Transverse colon (tissue), 4 donors: ENCODE data around the gene LUC7L2.

ENCODE experiments used
- EP300 ChIP-seq: sonication (generic); formaldehyde crosslinking; IDR thresholded peaks from one replicate; pipeline ENCODE4 v1.6.1; 2017; ENCODE audit warnings: antibody characterized with exemption, low read depth
- POLR2A ChIP-seq: fragments of 450-650 bp; IDR thresholded peaks from one replicate; pipeline ENCODE4 v1.6.1; 2016; ENCODE audit warnings: antibody characterized with exemption, mild to moderate bottlenecking, moderate library complexity
- POLR2AphosphoS5 ChIP-seq, 3 donors: sonication (generic); formaldehyde crosslinking; IDR thresholded peaks; one replicate each; pipeline ENCODE4 v1.6.1; 2016; ENCODE audit warnings: antibody characterized with exemption in 3 of 3
- TF ChIP-seq, protein P1 (sequence below), 5 experiments: fragments of 200-600 bp in 3 of 5; fragments of 450-650 bp in 2 of 5; sonication (generic) in 3 of 5; IDR thresholded peaks; 1 replicate in 2 of 5; 2 replicates in 3 of 5; pipeline ENCODE4 v1.5.1; 2016 to 2017; ENCODE audit warnings: antibody characterized with exemption in 5 of 5, inconsistent platforms in 3 of 5, mild to moderate bottlenecking in 2 of 5, moderate library complexity in 1 of 5

DNA sequence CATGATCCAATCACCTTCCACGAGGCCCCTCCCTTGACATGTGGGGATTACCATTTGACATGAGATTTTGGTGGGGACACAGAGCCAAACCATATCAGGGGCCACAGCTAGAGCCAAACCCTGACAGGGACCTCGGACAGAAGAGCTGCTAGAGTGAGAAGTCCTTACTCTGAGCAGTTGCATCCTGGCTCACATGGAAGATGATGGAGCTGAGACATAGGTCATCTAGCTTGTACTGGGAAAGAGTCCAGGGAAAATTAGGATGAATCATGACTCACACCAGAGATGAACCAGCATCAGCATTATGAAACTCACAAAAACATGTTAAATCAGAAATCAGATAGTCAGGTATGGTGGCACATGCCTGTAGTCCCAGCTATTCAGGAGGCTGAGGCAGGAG lies 31.3 kb upstream of the LUC7L2 start:
- TF ChIP-seq, protein P1, sequence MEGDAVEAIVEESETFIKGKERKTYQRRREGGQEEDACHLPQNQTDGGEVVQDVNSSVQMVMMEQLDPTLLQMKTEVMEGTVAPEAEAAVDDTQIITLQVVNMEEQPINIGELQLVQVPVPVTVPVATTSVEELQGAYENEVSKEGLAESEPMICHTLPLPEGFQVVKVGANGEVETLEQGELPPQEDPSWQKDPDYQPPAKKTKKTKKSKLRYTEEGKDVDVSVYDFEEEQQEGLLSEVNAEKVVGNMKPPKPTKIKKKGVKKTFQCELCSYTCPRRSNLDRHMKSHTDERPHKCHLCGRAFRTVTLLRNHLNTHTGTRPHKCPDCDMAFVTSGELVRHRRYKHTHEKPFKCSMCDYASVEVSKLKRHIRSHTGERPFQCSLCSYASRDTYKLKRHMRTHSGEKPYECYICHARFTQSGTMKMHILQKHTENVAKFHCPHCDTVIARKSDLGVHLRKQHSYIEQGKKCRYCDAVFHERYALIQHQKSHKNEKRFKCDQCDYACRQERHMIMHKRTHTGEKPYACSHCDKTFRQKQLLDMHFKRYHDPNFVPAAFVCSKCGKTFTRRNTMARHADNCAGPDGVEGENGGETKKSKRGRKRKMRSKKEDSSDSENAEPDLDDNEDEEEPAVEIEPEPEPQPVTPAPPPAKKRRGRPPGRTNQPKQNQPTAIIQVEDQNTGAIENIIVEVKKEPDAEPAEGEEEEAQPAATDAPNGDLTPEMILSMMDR (IDR thresholded peaks at IDR 0.05), result no peak
- TF ChIP-seq POLR2A, result no peak
- TF ChIP-seq EP300, result no peak
- TF ChIP-seq POLR2AphosphoS5 (IDR thresholded peaks at IDR 0.05), result no peak
